Measurements from ENCODE around the gene KCMF1.
"Not testable (repeated sequence)": the region's sequence is repeated elsewhere in the genome, so short reads cannot be mapped to it uniquely, and the experiment has no call there.

DNA sequence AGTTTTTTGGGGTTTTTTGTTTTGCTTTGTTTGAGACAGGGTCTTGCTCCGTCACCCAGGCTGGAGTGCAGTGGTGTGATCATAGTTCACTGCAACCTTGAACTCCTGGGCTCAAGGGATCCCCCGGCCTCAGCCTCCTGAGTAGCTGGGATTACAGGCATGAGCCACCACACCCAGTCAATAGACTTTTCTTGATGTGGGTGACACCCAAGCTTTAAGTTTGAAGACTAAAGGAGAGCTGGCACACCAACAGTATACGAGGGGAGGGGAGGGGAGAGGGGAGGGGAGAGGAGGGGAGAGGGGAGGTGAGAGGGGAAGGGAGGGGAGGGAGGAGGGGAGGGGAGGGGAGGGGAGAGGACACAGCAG, 25.1 kb upstream of the KCMF1 start:
- not testable (repeated sequence) for TF ChIP-seq POLR2A, EP300, POLR2AphosphoS5 (IDR thresholded peaks at IDR 0.05)
- TF ChIP-seq, protein P1, sequence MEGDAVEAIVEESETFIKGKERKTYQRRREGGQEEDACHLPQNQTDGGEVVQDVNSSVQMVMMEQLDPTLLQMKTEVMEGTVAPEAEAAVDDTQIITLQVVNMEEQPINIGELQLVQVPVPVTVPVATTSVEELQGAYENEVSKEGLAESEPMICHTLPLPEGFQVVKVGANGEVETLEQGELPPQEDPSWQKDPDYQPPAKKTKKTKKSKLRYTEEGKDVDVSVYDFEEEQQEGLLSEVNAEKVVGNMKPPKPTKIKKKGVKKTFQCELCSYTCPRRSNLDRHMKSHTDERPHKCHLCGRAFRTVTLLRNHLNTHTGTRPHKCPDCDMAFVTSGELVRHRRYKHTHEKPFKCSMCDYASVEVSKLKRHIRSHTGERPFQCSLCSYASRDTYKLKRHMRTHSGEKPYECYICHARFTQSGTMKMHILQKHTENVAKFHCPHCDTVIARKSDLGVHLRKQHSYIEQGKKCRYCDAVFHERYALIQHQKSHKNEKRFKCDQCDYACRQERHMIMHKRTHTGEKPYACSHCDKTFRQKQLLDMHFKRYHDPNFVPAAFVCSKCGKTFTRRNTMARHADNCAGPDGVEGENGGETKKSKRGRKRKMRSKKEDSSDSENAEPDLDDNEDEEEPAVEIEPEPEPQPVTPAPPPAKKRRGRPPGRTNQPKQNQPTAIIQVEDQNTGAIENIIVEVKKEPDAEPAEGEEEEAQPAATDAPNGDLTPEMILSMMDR (IDR thresholded peaks at IDR 0.05): not testable (repeated sequence)

Measured in upper lobe of left lung (tissue), 4 donors.